ENCODE data around the gene PSMD4.
"Not testable (repeated sequence)": the region's sequence is repeated elsewhere in the genome, so short reads cannot be mapped to it uniquely, and the experiment has no call there.

PSMD4 gene

GRCh38 chr1:151254217-151255213 is at the start of gene PSMD4:
PSMD4 (plus strand) TSS chr1:151254734; CDS start chr1:151254783, 49 bp downstream.
- peak; percentile 96 for FAIRE-seq

- FAIRE-seq: not testable (repeated sequence)
Measured at GRCh38 chr1:151205381-151205965, 49.1 kb upstream of the PSMD4 start.

- FAIRE-seq: no peak
Measured at GRCh38 chr1:151210830-151211229, 43.7 kb upstream of the PSMD4 start.

DNA sequence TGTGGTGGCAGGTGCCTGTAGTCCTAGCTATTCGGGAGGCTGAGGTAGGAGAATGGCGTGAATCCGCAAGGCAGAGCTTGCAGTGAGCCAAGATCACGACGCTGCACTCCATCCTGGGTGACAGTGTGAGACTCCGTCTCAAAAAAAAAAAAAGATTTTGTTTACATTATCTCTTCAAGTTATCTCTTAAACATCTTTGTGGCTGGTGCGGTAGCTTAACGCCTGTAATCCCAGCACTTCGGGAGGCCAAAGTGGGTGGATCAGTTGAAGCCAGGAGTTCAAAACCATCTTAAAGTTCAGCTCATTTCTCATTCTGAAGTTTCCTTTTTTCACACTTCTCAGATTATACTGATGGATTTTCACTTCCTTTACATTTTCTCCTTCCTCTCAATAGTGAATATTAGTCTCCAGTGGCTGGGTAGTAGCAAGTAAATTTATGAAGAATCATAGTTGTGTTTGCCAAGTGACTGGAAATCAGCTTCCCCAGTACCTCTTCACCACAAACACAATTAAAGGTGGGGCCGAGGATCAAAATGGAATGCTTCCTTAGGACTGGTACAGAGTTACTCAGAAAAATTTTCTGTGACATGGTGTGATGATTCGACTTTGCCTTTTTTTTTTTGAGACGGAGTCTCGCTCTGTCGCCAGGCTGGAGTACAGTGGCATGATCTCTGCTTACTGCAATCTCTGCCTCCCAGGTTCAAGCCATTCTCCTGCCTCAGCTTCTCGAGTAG is 42.4 kb upstream of the PSMD4 start:
- no peak for FAIRE-seq

- no peak for FAIRE-seq
Measured at GRCh38 chr1:151213560-151213959, 41.0 kb upstream of the PSMD4 start.

DNA sequence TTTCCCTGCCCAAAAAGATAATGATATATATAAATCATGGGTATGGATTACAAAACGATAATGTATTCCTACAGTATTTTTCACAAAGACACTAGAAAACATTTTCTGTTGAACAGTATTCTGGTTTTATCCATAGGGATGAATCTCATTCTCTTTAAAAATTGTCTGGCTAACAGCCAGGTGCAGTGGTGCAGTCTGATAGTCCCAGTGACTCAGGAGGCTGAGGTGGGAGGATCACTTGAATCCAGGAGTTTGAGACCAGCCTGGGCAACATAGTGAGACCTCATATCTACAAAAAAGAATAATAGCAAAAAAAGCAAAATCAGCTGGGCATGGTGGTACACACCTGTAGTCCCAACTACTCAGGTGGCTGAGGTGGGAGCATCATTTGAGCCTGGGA is 32.9 kb upstream of the PSMD4 start:
- no peak for FAIRE-seq

GRCh38 chr1:151222130-151222529 is 32.4 kb upstream of the PSMD4 start:
- FAIRE-seq: no peak

DNA sequence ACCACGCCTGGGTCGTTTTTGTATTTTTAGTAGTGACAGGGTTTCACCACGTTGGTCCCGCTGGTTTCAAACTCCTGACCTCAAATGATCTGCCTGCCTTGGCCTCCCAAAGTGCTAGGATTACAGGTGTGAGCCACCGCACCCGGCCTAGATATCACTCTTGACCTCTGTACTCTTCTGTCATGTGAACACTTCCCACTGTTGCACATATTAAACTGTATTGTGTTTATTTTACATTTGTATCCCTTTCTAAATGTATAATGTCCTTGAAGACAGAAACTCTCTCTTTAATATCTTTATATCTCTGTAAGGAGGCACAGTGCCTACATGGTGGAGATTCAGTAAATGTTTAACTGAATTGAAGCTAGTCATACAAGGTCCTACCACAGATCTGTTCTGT is 19.3 kb upstream of the PSMD4 start:
- no peak for FAIRE-seq

DNA sequence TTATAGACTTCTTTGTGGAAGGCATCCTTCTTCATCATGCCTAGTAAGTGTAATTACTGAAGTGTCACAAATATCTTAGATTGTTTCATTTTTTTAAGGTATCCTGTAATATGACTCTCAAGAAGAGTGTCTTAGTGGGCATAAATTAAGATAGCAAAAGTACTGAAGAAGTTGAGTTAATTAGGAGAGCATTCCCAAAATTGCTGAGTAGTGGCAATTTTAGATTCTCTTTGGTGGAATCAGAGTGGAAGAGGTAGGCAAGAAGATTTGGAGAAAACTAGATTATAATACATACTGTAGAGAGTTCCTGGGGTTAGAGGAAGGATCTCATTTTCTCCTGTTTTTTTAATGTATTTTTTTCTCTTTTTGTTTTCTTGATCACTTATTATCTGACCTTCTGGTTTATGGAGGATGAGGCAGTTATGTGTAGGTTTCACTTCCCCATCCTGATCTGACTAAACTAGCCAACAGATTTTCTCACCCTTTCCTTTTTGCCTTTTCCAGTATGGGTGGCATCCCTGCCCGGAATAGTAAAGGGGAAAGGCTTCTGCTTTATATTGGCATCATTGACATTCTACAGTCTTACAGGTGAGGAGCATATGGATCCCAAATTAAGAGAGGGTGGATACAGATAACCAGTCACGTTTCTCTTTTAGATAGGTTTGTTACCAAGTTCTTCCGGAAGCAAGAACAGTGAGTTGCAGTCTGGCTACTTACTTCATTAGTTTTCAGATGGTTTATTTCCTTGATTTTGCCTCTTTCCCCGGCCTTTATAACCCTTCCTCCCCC is 16.7 kb upstream of the PSMD4 start:
- FAIRE-seq: no peak

GRCh38 chr1:151238467-151238739 is 16.1 kb upstream of the PSMD4 start:
- FAIRE-seq: no peak

DNA sequence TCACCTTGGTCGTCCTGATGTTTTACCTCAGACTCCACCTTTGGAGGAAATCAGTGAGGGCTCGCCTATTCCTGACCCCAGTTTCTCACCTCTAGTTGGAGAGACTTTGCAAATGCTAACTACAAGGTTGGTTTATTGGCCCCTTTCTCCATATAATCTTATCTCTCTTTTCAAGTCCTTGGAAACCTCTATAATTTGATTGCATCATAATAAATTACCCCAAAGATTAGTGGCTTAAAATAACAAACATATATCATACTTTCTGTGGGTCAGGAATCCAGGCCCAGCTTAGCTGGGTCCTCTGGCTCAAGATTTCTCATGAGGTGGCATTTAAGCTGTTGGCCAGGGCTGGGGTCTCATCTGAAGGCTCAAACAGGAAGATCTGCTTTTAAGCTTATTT is 12.1 kb upstream of the PSMD4 start:
- no peak for FAIRE-seq

- no peak for FAIRE-seq
Measured at GRCh38 chr1:151243683-151244216, 10.8 kb upstream of the PSMD4 start.

- no peak for FAIRE-seq
Measured at GRCh38 chr1:151246786-151247185, 7.7 kb upstream of the PSMD4 start.

DNA sequence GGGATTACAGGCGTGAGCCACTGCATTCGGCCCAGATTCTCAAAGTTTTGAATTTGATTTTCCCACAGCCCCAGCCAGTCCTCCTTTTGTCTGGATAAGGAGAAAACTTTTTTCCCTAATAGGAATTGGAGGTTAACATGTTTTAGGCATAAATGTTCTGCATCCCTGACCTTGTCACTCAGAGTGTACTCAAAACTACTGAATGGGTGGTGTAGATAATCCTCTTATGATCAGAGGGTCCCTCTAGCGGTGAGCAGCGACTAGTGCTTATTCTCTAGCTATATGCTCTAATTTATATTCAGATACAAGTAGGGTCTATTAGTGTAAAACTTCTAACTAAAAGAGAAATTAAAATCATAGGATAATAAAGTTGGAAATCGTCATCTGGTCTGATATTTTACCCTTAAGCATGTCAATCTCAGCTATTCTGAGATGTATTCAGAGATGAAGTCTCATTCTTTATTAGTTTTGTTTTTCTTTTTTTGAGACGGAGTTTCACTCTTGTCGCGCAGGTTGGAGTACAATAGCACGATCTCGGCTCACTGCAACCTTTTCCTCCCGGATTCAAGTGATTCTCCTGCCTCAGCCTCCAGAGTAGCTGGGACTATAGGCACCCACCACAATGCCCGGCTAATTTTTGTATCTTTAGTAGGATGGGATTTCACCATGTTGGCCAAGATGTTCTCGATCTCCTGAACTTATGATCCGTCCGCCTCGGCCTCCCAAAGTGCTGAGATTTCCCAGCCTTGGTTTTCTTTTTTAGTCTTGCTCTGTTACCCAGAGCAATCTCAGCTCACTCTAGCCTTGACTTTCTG is 2.7 kb upstream of the PSMD4 start:
- peak; percentile 93 for FAIRE-seq

GRCh38 chr1:151255381-151255780 is 847 bp downstream of the PSMD4 start:
- FAIRE-seq: no peak

- no peak for FAIRE-seq
Measured at GRCh38 chr1:151259351-151259750, 4.8 kb downstream of the PSMD4 start.

DNA sequence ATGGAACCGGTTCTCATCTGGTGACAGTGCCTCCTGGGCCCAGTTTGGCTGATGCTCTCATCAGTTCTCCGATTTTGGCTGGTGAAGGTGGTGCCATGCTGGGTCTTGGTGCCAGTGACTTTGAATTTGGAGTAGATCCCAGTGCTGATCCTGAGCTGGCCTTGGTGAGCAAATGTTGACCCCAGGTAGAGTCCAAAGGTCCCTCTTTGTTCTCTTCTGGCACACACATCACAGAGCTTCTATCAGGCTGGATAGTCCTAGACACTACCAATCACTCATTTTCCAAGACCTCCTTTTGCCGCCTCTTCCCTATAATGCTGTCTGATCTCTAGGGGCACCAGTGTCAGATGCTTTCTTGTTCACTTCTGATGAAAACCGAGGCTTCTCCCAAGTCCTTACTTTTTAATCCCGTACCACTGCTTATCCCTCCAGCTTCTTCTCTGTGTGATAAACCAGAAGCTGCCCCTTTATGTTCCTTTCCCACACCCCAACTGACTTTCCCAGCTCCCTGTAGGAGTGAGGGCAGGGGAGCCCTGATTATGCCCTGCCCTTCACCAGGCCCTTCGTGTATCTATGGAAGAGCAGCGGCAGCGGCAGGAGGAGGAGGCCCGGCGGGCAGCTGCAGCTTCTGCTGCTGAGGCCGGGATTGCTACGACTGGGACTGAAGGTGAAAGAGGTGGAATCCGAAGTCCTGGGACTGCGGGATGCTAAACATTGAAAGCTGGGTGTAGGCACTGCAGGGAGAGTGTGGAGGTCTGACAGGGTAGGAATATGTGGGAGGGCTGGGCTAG is 11.1 kb downstream of the PSMD4 start:
- FAIRE-seq: no peak

DNA sequence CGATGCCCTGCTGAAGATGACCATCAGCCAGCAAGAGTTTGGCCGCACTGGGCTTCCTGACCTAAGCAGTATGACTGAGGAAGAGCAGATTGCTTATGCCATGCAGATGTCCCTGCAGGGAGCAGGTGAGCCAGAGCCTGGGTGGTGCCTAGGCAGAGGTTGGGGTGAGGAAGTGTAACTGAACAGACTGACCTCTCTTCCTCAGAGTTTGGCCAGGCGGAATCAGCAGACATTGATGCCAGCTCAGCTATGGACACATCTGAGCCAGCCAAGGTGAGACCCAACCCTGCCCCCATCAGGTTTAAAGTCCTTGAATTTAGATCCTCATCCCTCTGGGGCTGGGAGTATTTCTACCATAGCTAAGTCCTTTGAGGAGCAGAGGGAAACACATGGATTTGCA is 11.8 kb downstream of the PSMD4 start:
- FAIRE-seq: no peak

DNA sequence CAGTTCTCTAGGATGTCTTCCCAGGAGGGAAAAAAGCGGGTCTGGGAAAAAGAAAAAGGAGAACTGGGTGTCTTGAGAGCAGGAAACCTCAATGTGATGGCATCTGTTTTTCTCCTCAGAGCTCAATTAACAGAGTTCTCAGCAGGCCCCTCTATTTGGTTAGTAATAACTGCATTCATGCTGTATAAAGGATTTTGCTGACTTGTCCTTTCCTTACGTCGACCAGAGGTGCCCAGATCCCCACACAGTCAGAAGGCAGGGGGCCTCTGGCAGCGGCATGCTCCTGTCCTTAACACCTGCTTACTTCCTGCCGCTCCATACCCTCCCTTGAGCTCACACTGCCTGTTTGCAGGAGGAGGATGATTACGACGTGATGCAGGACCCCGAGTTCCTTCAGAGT is 12.3 kb downstream of the PSMD4 start:
- no peak for FAIRE-seq

DNA sequence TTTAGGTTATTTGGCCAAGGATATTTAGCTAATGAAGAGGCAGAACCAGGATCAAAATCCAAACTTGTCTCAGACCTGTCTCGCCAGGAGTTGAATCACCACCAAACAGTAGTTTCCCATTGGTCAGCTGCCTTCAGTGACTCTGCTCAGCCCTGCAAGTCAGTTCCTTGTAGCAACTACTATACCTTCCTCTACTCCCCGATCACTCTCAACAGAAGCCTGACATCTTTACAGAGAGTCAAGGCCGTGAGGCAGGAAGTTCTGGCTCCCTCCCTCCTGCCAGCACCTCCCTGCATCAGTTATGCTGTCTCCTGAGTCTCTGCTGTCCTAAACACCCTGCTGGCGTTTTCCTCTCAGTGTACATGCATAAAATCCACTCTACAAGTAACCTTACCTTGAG is 13.2 kb downstream of the PSMD4 start:
- FAIRE-seq: no peak

DNA sequence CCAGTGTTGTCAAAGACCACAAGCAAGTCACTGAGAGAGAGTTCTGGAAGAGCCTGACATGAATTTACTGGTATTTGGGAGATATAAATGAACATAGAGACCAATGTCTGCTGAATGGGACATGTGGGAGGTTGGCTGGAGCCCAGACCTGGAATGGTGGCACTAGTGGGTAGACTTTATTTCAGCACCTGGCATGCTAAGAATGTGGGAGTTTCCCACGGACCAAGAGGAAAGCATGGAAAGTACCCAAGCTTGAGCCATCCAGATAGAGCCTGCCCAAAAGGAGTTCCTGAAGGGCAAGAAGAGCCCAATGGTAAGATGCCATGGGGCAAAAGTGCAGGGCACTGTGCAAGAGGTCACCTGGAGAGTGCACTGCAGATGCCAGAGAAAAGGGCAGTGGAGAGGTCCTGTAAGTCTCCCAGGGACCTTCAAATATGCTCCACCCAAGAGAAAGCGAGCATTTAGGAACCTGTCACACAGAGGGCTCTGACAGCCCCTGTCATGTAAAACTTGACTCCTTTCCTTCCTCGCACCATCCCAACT is 19.5 kb downstream of the PSMD4 start:
- no peak for FAIRE-seq

Measured in G401.6 (cell line).